ENCODE measurements around the gene KRT23.

Gene KRT23

GRCh38 chr17:40978575-40979151 is 41.2 kb upstream of the KRT23 start:
- no peak for DNase-seq (ENCODE audit: low read depth in 1 of 2, low spot score in 1 of 2)
- no peak for TF ChIP-seq REST (IDR thresholded peaks at IDR 0.05; ENCODE audit: insufficient replicate concordance, low read depth)
- no peaks in the 10 kb centered on the region for H3K27me3 ChIP-seq (ENCODE audit: insufficient read depth, poor library complexity, severe bottlenecking)
- no peak overlapping the region for H3K4me3 ChIP-seq (replicated peaks; ENCODE audit: insufficient read depth, low read length)
- H3K27ac ChIP-seq (replicated peaks) = no peak overlapping the region

- DNase-seq (ENCODE audit: low read depth in 1 of 2, low spot score in 1 of 2) = no peak
- Histone ChIP-seq H3K4me3 (replicated peaks; ENCODE audit: insufficient read depth, low read length) (no peak overlapping the region), H3K27me3 (ENCODE audit: insufficient read depth, poor library complexity, severe bottlenecking) (peaks cover 3% of the 10 kb centered on the region), H3K27ac (replicated peaks) (no peak overlapping the region)
- TF ChIP-seq SPI1 (IDR thresholded peaks at IDR 0.05; ENCODE audit: borderline replicate concordance, low read depth) (no peak), POLR2AphosphoS5 (IDR thresholded peaks at IDR 0.05; ENCODE audit: low read depth) (no peak), GABPA (IDR thresholded peaks at IDR 0.05; ENCODE audit: low read depth) (no peak), REST (IDR thresholded peaks at IDR 0.05; ENCODE audit: insufficient replicate concordance, low read depth) (no peak), CTCF (IDR thresholded peaks at IDR 0.05; ENCODE audit: insufficient read depth, low read length) (no peak)
These were observed 38.1 kb upstream of the KRT23 start for GRCh38 chr17:40975516-40975915.

GRCh38 chr17:40974366-40974765 is 36.9 kb upstream of the KRT23 start:
- Histone ChIP-seq H3K27me3 (ENCODE audit: insufficient read depth, poor library complexity, severe bottlenecking) (peaks cover 3% of the 10 kb centered on the region), H3K27ac (replicated peaks) (no peak overlapping the region), H3K4me3 (replicated peaks; ENCODE audit: insufficient read depth, low read length) (no peak overlapping the region)
- no peak for DNase-seq (ENCODE audit: low read depth in 1 of 2, low spot score in 1 of 2)
- no peak for TF ChIP-seq GABPA (IDR thresholded peaks at IDR 0.05; ENCODE audit: low read depth)
- no peak for TF ChIP-seq CTCF (IDR thresholded peaks at IDR 0.05; ENCODE audit: insufficient read depth, low read length)
- no peak for TF ChIP-seq SPI1 (IDR thresholded peaks at IDR 0.05; ENCODE audit: borderline replicate concordance, low read depth)
- no peak for TF ChIP-seq POLR2AphosphoS5 (IDR thresholded peaks at IDR 0.05; ENCODE audit: low read depth)
- TF ChIP-seq REST (IDR thresholded peaks at IDR 0.05; ENCODE audit: insufficient replicate concordance, low read depth) = no peak

Measured in HL-60 (cell line).